MCF 10A (cell line): ENCODE data around the gene TMC4. TPM values are rescaled to one million over a fixed set of nuclear protein-coding genes. Genes with fewer than 3 reads are reported as not detected.

Experiments used
- BruUV-seq: library from RNA; stranded (reverse); fragments of 400-500 nt; replicated peaks from 2 replicates; lab custom pipeline; 2021; lab: Mats Ljungman, UMichigan
- CTCF ChIA-PET: fragments of 300-600 bp; sonication (Branson Sonifier 250); formaldehyde crosslinking; extraction: SDS; loops from one replicate; lab custom pipeline; 2021; ENCODE audit warnings: antibody characterized with exemption, inconsistent platforms; lab: Yijun Ruan, JAX
- POLR2A ChIA-PET: fragments of 300-600, 350-650 bp; sonication (Branson Sonifier 250); formaldehyde crosslinking; extraction: SDS; loops from one replicate; lab custom pipeline; 2020; ENCODE audit warnings: antibody characterized with exemption, inconsistent platforms; lab: Yijun Ruan, JAX
- DNase-seq: peaks from one replicate; pipeline ENCODE4 v3.0.0-alpha.2; 2018; ENCODE audit not compliant: unreplicated experiment
- H3K27ac Mint-ChIP-seq: one replicate; pipeline ENCODE4 v1.8.0; 2022; ENCODE audit warnings: mild to moderate bottlenecking, low read depth, mixed read lengths; ENCODE audit not compliant: unreplicated experiment
- H3K27me3 Mint-ChIP-seq: one replicate; pipeline ENCODE4 v1.8.0; 2022; ENCODE audit warnings: mixed read lengths; ENCODE audit not compliant: insufficient read depth, unreplicated experiment
- H3K36me3 Mint-ChIP-seq: one replicate; pipeline ENCODE4 v1.8.0; 2022; ENCODE audit warnings: mild to moderate bottlenecking, moderate library complexity, mixed read lengths; ENCODE audit not compliant: insufficient read depth, unreplicated experiment
- H3K4me1 Mint-ChIP-seq: one replicate; pipeline ENCODE4 v1.8.0; 2022; ENCODE audit warnings: mixed read lengths; ENCODE audit not compliant: insufficient read depth, unreplicated experiment
- H3K4me3 Mint-ChIP-seq: one replicate; pipeline ENCODE4 v1.8.0; 2022; ENCODE audit warnings: mild to moderate bottlenecking, moderate library complexity, mixed read lengths; ENCODE audit not compliant: unreplicated experiment
- H3K9me3 Mint-ChIP-seq: one replicate; pipeline ENCODE4 v1.8.0; 2022; ENCODE audit warnings: mixed read lengths; ENCODE audit not compliant: unreplicated experiment
- intact Hi-C: fragments of 100-400 bp; cut with micrococcal nuclease; formaldehyde crosslinking; loops from 2 replicates; pipeline ENCODE4 v1.14.1; 2022
- total RNA-seq: library from RNA; stranded (reverse); gene quantifications from 2 replicates; pipeline ENCODE4 v1.2.3, GENCODE V29; 2022
- TF ChIP-seq, protein P1 (sequence below): fragments of 200-600 bp; IDR thresholded peaks from one replicate; pipeline ENCODE4 v1.8.0; 2022; ENCODE audit warnings: antibody characterized with exemption, mild to moderate bottlenecking; ENCODE audit not compliant: unreplicated experiment

TMC4 gene
- total RNA-seq, 1 experiment from 2014 or later: 6.1 TPM

DNA sequence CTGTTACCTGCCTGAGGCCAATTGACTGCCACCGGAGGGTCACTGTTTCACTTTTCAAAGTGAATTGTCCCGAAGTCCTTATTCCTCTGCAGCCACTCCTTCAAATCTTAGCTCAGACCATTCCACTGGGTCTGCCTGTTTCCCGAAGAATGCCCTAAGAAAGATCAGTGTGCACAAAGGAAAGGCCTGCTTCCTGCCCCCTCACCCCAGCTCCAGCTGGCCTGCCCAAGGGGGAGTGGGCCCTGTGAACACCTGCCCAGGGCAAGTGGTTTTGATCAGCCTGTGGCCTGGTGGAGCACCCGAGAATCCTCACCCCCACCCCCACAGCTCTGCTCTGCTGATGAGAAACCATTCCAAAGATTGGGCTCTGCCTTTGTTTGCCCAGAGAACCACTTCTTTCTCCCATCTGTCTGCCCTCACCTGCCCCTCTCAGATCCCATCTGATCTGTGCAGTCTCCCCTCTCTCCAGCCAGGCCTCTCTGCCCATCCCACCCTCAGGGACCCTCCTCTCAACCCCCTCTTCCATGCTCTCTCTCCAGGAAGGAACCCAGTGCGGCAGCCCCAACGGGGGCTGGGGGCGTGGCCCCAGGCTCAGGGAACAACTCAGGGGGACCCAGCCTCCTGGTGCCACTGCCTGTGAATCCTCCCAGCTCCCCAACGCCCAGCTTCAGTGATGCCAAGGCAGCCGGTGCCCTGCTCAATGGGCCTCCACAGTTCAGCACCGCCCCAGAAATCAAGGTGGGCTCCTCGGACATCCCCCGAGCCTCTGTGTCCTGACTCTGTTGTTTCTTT, 23.7 kb downstream of the TMC4 start:
- CTCF ChIA-PET: interaction anchor here (0.7 to 1.6 kb wide), 2 partner anchors 10 to 243 kb away, joined by 4 to 5 read pairs; partner anchors contain the start of gene LENG1
- H3K4me3 Mint-ChIP-seq: no peak overlapping the region

DNA sequence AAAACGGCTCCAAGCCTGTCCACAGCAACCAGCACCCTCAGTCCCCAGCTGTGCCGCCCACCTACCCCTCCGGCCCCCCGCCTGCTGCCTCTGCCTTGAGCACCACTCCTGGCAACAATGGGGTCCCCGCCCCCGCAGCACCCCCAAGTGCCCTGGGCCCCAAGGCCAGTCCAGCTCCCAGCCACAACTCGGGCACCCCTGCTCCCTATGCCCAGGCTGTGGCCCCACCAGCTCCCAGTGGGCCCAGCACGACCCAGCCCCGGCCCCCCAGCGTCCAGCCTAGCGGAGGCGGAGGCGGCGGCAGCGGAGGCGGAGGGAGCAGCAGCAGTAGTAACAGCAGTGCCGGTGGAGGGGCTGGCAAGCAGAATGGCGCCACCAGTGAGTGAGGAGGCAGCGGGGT, 24.8 kb downstream of the TMC4 start:
- TF ChIP-seq, protein P1, sequence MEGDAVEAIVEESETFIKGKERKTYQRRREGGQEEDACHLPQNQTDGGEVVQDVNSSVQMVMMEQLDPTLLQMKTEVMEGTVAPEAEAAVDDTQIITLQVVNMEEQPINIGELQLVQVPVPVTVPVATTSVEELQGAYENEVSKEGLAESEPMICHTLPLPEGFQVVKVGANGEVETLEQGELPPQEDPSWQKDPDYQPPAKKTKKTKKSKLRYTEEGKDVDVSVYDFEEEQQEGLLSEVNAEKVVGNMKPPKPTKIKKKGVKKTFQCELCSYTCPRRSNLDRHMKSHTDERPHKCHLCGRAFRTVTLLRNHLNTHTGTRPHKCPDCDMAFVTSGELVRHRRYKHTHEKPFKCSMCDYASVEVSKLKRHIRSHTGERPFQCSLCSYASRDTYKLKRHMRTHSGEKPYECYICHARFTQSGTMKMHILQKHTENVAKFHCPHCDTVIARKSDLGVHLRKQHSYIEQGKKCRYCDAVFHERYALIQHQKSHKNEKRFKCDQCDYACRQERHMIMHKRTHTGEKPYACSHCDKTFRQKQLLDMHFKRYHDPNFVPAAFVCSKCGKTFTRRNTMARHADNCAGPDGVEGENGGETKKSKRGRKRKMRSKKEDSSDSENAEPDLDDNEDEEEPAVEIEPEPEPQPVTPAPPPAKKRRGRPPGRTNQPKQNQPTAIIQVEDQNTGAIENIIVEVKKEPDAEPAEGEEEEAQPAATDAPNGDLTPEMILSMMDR: no peak
- peaks cover 83% of the 10 kb centered on the region for H3K36me3 Mint-ChIP-seq
- intact Hi-C loops: no loop called here
- DNase-seq: no peak
- H3K4me1 Mint-ChIP-seq: no peaks in the 10 kb centered on the region
- no peak overlapping the region for H3K27ac Mint-ChIP-seq
- ChIA-PET POLR2A (interaction anchor here (0.8 to 1.0 kb wide), 2 partner anchors 10 to 11 kb away, joined by 3 read pairs; no protein-coding TSS in a partner anchor), CTCF (interaction anchor here (0.6 to 1.2 kb wide), 2 partner anchors 11 to 32 kb away, joined by 3 to 6 read pairs; partner anchors contain the start of gene LENG1)
- no peaks in the 10 kb centered on the region for H3K27me3 Mint-ChIP-seq
- no TSS peak for BruUV-seq
- no peak overlapping the region for H3K4me3 Mint-ChIP-seq
- no peaks in the 10 kb centered on the region for H3K9me3 Mint-ChIP-seq

More for the DNA sequence above, 23.7 kb downstream of the TMC4 start:
- Mint-ChIP-seq H3K4me1 (no peaks in the 10 kb centered on the region), H3K9me3 (no peaks in the 10 kb centered on the region), H3K27me3 (no peaks in the 10 kb centered on the region), H3K27ac (peak overlapping the region; percentile 17), H3K36me3 (peaks cover 89% of the 10 kb centered on the region)
- DNase-seq: no peak
- BruUV-seq: no TSS peak
- intact Hi-C loops: no loop called here
- POLR2A ChIA-PET: interaction anchor here (2.3 kb wide), 1 partner anchor 12 kb away, joined by 15 read pairs; the partner anchor contains the start of gene CNOT3
- TF ChIP-seq, protein P1: no peak

DNA sequence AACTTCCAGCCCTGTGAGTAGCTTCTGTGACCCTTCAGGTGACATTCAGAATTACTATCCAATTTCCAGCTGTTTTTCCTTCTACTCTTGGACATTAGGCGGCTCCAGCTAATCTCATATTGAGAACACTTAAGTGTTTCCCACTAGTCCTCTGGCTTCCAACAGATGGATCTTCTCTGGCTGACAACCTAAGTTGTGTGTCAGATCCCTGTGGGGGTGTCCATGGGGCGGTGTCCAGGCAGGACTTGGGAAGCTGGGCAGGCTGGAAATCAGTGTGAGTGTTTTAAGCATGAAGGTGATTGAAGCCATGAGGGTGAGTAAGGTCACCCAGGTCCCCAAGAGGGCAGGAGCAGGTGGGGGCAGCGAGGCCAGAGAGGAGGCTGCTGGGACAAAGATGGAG, 25.3 kb downstream of the TMC4 start:
- no peak for DNase-seq
- Mint-ChIP-seq H3K4me1 (no peaks in the 10 kb centered on the region), H3K36me3 (peaks cover 83% of the 10 kb centered on the region), H3K27ac (no peak overlapping the region), H3K9me3 (no peaks in the 10 kb centered on the region), H3K4me3 (no peak overlapping the region), H3K27me3 (no peaks in the 10 kb centered on the region)
- no TSS peak for BruUV-seq
- ChIA-PET CTCF (interaction anchor here (0.6 to 1.2 kb wide), 2 partner anchors 12 to 33 kb away, joined by 3 to 6 read pairs; partner anchors contain the start of gene LENG1), POLR2A (interaction anchor here (0.8 to 1.0 kb wide), 2 partner anchors 9 to 11 kb away, joined by 3 read pairs; no protein-coding TSS in a partner anchor)
- TF ChIP-seq, protein P1: no peak
- intact Hi-C loops: no loop called here

DNA sequence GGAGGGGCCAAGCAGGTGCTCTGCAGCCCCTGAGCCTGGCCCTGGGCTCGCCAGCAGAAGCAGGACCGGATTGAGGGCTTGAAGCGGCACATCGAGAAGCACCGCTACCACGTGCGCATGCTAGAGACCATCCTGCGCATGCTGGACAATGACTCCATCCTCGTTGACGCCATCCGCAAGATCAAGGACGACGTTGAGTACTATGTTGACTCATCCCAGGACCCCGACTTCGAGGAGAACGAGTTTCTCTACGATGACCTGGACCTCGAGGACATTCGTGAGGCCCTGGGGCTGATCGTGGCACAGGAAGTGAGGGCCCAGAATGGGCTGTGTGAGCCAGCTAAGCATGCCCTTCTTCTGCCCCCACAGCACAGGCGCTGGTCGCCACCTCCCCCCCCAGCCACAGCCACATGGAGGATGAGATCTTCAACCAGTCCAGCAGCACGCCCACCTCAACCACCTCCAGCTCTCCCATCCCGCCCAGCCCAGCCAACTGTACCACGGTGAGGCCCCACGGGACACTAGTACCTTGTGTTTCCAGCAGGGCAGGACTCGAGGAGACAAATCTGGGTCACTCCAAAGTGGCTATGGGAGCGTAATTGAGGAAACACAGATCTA, 27.3 kb downstream of the TMC4 start:
- ChIA-PET CTCF (interaction anchor here (0.6 to 1.0 kb wide), 2 partner anchors 13 to 338 kb away, joined by 3 read pairs; no protein-coding TSS in a partner anchor), POLR2A (no interaction called here)
- TF ChIP-seq, protein P1: no peak
- no peaks in the 10 kb centered on the region for H3K27me3 Mint-ChIP-seq
- peaks cover 3% of the 10 kb centered on the region for H3K4me1 Mint-ChIP-seq
- intact Hi-C loops: no loop called here
- DNase-seq: no peak
- no peak overlapping the region for H3K4me3 Mint-ChIP-seq
- H3K27ac Mint-ChIP-seq: no peak overlapping the region
- BruUV-seq: no TSS peak
- no peaks in the 10 kb centered on the region for H3K9me3 Mint-ChIP-seq
- H3K36me3 Mint-ChIP-seq: peaks cover 71% of the 10 kb centered on the region
